CD4-positive, alpha-beta memory T cell (primary cell): ENCODE measurements around the gene HRH4. TPM values are rescaled to one million over a fixed set of nuclear protein-coding genes. Genes with fewer than 3 reads are reported as not detected.

ENCODE experiments used
- CTCF ChIA-PET: fragments of 350-600 bp; sonication (Branson Sonifier 250); formaldehyde crosslinking; loops from one replicate; lab custom pipeline; 2021; ENCODE audit warnings: inconsistent platforms; ENCODE audit not compliant: partially characterized antibody; lab: Charles Lee
- POLR2A ChIA-PET: fragments of 350-600 bp; sonication (Branson Sonifier 250); formaldehyde crosslinking; loops from one replicate; lab custom pipeline; 2021; ENCODE audit not compliant: partially characterized antibody; lab: Charles Lee
- DNase-seq, 5 donors: peaks; one replicate each; pipeline versions ENCODE4 v3.0.0 to v3.0.0-alpha.2; 2020 to 2022; ENCODE audit warnings: mixed read lengths in 1 of 5
- H3K27ac ChIP-seq: one replicate; pipeline ENCODE4 v1.7.0; 2013; ENCODE audit warnings: low read depth, low read length
- H3K27me3 ChIP-seq: 2 replicates; pipeline ENCODE4 v1.7.0; 2013; ENCODE audit warnings: mild to moderate bottlenecking, low read length, moderate library complexity; ENCODE audit not compliant: insufficient read depth
- H3K36me3 ChIP-seq: 2 replicates; pipeline ENCODE4 v1.7.0; 2013; ENCODE audit warnings: mild to moderate bottlenecking, low read length, moderate library complexity; ENCODE audit not compliant: insufficient read depth
- H3K4me1 ChIP-seq: 2 replicates; pipeline ENCODE4 v1.7.0; 2013; ENCODE audit warnings: mild to moderate bottlenecking, low read length, moderate library complexity; ENCODE audit not compliant: insufficient read depth
- H3K4me3 ChIP-seq, 2 donors: one replicate each; pipeline ENCODE4 v1.7.0; 2013; ENCODE audit warnings: low read length in 2 of 2, mild to moderate bottlenecking in 1 of 2
- H3K9me3 ChIP-seq, 2 donors: one replicate each; pipeline ENCODE4 v1.7.0; 2013; ENCODE audit warnings: low read length in 2 of 2, control low read depth in 1 of 2; ENCODE audit not compliant: control insufficient read depth in 1 of 2
- H3K27ac Mint-ChIP-seq, 7 donors: one replicate each; pipeline ENCODE4 v1.8.0; 2020 to 2021; ENCODE audit warnings: mixed read lengths in 7 of 7, mild to moderate bottlenecking in 6 of 7, inconsistent platforms in 3 of 7, moderate library complexity in 3 of 7
- H3K27me3 Mint-ChIP-seq, 2 donors: one replicate each; pipeline ENCODE4 v1.8.0; 2020 to 2021; ENCODE audit warnings: mixed read lengths in 2 of 2
- H3K36me3 Mint-ChIP-seq, 2 donors: one replicate each; pipeline ENCODE4 v1.8.0; 2020 to 2021; ENCODE audit warnings: mixed read lengths in 2 of 2, inconsistent platforms in 1 of 2, mild to moderate bottlenecking in 1 of 2
- H3K4me1 Mint-ChIP-seq, 4 donors: one replicate each; pipeline ENCODE4 v1.8.0; 2020 to 2021; ENCODE audit warnings: mixed read lengths in 4 of 4, mild to moderate bottlenecking in 1 of 4
- H3K4me3 Mint-ChIP-seq, 8 donors: one replicate each; pipeline ENCODE4 v1.8.0; 2020 to 2021; ENCODE audit warnings: mixed read lengths in 8 of 8, mild to moderate bottlenecking in 7 of 8, moderate library complexity in 6 of 8, inconsistent platforms in 3 of 8
- H3K9me3 Mint-ChIP-seq, 8 donors: one replicate each; pipeline ENCODE4 v1.8.0; 2020 to 2021; ENCODE audit warnings: mixed read lengths in 8 of 8, mild to moderate bottlenecking in 5 of 8, inconsistent platforms in 3 of 8, moderate library complexity in 1 of 8
- intact Hi-C: fragments of 100-400 bp; cut with micrococcal nuclease; formaldehyde crosslinking; loops from one replicate; pipeline ENCODE4 v1.15.1; 2023
- polyA plus RNA-seq, 2 donors: library from polyadenylated mRNA; unstranded; fragments of 300-500 nt; fragmentation: Illumina TruSeq; gene quantifications; one replicate each; pipeline ENCODE4 v1.2.3, GENCODE V29; 2021
- total RNA-seq, 2 experiments: library from RNA; stranded (reverse); gene quantifications; one replicate each; pipeline ENCODE4 v1.2.3, GENCODE V29; 2021

Gene HRH4
- total and polyA plus RNA-seq, 4 experiments from 2014 or later: 1.1 to 2.2 (median 1.4) TPM

DNA sequence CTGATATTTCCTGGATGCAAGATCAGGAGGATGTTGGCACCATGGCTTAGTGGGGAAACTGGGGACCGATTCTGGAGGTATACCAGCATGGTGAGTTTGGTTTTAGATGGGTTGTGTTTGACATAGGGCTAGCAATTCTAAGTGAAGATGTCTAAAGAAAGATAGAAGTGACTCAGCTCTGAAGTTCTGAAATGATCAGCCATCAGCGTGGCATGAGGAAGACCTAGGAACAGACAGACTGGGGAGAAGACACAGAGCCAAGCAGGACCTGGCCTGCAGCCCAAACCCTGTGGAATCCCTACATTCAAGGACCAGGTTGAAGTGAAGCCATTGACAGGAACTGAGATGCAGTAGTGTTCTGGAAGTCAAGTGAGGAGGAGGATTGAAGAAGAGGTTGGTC is 39.8 kb downstream of the HRH4 start:
- H3K4me1 Mint-ChIP-seq: no peaks in the 10 kb centered on the region
- Histone ChIP-seq H3K4me3 (no peak overlapping the region), H3K27ac (no peak overlapping the region), H3K36me3 (no peaks in the 10 kb centered on the region), H3K9me3 (no peaks in the 10 kb centered on the region), H3K27me3 (no peaks in the 10 kb centered on the region), H3K4me1 (no peaks in the 10 kb centered on the region)
- POLR2A ChIA-PET: no interaction called here
- intact Hi-C loops: no loop called here
- H3K9me3 Mint-ChIP-seq: no peaks in the 10 kb centered on the region
- CTCF ChIA-PET: interaction anchor here (0.9 to 1.5 kb wide), 2 partner anchors 10 to 12 kb away, joined by 4 to 7 read pairs; no protein-coding TSS in a partner anchor
- peak overlapping the region in 2 of 7 donors; percentile 2 to 14 for H3K27ac Mint-ChIP-seq
- no peak overlapping the region for H3K4me3 Mint-ChIP-seq
- DNase-seq: no peak
- peaks cover 0 to 4% of the 10 kb centered on the region in 2 donors for H3K36me3 Mint-ChIP-seq
- peaks cover 10% of the 10 kb centered on the region in 2 donors for H3K27me3 Mint-ChIP-seq

DNA sequence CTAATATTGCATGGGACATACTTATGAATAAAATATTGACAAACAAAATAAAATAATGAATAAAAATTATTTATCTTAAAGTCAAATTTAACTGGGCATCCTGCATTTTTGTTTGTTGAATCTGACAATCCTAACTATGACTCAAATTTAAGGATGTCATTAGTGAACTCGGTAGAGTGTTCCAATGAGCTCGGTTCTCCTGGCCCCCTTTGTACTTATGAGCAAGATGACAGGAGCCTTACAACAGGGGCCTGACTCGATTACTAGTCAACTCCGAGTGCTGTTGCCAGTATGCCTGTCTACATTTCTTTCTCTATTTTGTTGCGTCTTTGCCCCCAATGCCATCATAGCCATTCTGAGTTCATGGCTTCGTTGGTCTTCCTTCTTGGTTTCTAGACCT is 40.3 kb downstream of the HRH4 start:
- peaks cover 0 to 4% of the 10 kb centered on the region in 2 donors for H3K36me3 Mint-ChIP-seq
- H3K27me3 Mint-ChIP-seq: peaks cover 11 to 12% of the 10 kb centered on the region in 2 donors
- no peaks in the 10 kb centered on the region for H3K4me1 Mint-ChIP-seq
- H3K4me1 ChIP-seq: no peaks in the 10 kb centered on the region
- H3K27me3 ChIP-seq: no peaks in the 10 kb centered on the region
- ChIA-PET CTCF (interaction anchor here (2.9 kb wide), 1 partner anchor 12 kb away, joined by 18 read pairs; no protein-coding TSS in a partner anchor), POLR2A (no interaction called here)
- intact Hi-C loops: no loop called here
- H3K27ac ChIP-seq: no peak overlapping the region
- no peak overlapping the region for H3K4me3 ChIP-seq
- no peak for DNase-seq
- no peak overlapping the region for H3K27ac Mint-ChIP-seq
- no peaks in the 10 kb centered on the region for H3K9me3 ChIP-seq
- no peak overlapping the region for H3K4me3 Mint-ChIP-seq
- H3K9me3 Mint-ChIP-seq: no peaks in the 10 kb centered on the region
- H3K36me3 ChIP-seq: no peaks in the 10 kb centered on the region

DNA sequence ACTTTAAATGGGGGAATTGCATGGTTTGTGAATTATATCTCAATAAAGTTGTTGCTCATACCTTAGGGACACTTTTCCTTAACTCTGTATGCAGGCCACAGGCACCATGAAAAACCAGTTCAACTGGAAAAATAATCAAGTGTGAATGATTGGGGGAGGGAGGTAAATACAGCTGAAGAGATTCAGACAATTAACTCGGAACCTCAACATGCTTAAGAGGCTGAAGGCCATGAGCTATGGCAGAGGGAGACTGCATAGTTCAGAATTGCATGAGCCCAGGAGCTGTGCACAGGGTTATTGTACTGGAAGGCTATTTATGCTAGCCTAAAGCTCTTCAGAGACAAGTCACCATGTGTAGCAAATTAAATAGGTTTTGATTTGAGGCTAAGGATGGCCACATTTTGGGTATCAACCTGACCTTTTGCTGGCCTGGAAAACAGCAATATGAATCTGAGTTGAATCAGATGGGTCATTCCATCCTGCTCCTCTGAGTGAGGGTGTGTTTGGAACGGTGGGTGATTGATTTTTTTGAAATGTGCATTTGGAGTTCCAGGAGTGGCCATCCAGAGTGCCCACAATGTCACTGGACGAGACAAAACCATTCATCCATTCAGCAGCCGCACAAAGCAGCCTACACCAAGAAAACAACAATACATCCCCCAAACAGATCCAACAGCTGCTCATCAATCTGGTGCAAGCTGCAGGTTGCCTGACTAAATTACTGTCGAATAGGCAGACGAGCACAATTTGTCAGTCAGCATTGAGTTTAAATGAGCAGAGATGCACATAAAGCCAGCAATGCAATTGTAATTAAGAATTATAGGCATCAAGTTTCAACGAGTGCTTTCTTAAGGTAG is 42.5 kb downstream of the HRH4 start:
- CTCF ChIA-PET: interaction anchor here (1.0 to 2.9 kb wide), 3 partner anchors 11 to 224 kb away, joined by 3 to 18 read pairs (median 8); no protein-coding TSS in a partner anchor
- no peak for DNase-seq

DNA sequence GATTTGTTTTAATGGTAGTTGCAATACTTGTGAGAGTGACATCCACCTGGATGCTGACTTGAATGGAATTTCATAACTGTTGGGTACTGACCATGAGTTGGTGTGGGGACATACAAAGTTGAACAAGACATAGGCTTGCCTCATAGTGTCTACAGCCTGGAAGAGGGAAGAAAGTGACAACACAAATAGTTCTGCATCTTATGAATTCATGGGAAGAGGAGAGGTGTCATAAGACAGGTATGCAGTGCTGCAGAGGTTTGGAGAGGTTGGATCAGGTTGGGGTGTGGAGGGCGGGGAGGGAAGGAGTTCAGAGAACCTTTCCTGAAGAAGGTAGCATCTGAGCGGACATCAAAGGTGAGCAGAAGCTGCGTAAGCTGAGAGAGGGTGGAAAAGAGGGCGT is 44.0 kb downstream of the HRH4 start:
- H3K27ac ChIP-seq: no peak overlapping the region
- no peak for DNase-seq
- H3K27me3 Mint-ChIP-seq: peaks cover 8 to 11% of the 10 kb centered on the region in 2 donors
- peaks cover 0 to 4% of the 10 kb centered on the region in 2 donors for H3K36me3 Mint-ChIP-seq
- no peaks in the 10 kb centered on the region for H3K9me3 ChIP-seq
- no peak overlapping the region for H3K4me3 ChIP-seq
- H3K9me3 Mint-ChIP-seq: no peaks in the 10 kb centered on the region
- H3K4me3 Mint-ChIP-seq: no peak overlapping the region
- H3K4me1 ChIP-seq: no peaks in the 10 kb centered on the region
- no peaks in the 10 kb centered on the region for H3K36me3 ChIP-seq
- H3K27me3 ChIP-seq: no peaks in the 10 kb centered on the region
- ChIA-PET CTCF (interaction anchor here (1.0 to 3.7 kb wide), 4 partner anchors 10 to 136 kb away, joined by 3 to 9 read pairs (median 6); no protein-coding TSS in a partner anchor), POLR2A (no interaction called here)
- intact Hi-C loops: no loop called here
- no peak overlapping the region for H3K27ac Mint-ChIP-seq
- H3K4me1 Mint-ChIP-seq: no peaks in the 10 kb centered on the region

More for the DNA sequence above, 42.5 kb downstream of the HRH4 start:
- Histone ChIP-seq H3K27me3 (no peaks in the 10 kb centered on the region), H3K4me3 (no peak overlapping the region), H3K4me1 (no peaks in the 10 kb centered on the region), H3K27ac (no peak overlapping the region), H3K9me3 (no peaks in the 10 kb centered on the region), H3K36me3 (no peaks in the 10 kb centered on the region)
- Mint-ChIP-seq H3K9me3 (no peaks in the 10 kb centered on the region), H3K27me3 (peaks cover 8 to 15% of the 10 kb centered on the region in 2 donors), H3K36me3 (peaks cover 0 to 4% of the 10 kb centered on the region in 2 donors), H3K4me3 (no peak overlapping the region), H3K27ac (no peak overlapping the region), H3K4me1 (no peaks in the 10 kb centered on the region)
- POLR2A ChIA-PET: no interaction called here
- intact Hi-C loops: no loop called here

DNA sequence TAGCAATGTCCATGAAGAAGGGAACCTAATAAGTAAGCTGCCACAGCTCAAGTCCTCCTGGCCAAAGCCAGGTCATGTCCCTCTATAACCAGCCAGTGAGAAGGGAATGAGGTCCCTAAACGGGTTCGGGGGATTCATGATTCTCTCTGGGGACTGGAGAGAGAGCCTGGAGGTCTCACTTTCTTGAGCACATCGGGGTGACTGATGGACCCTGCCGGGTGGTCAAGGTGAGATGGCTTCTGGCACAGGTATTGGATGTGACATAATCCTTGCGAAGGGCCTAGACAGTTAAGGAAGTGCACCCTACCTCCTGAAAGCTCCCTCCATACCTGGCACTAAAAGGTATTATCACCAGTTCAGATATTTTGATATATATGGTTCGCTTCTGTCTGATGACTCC is 45.7 kb downstream of the HRH4 start:
- DNase-seq: no peak
- no peak overlapping the region for H3K27ac ChIP-seq
- Mint-ChIP-seq H3K4me1 (no peaks in the 10 kb centered on the region), H3K27ac (no peak overlapping the region), H3K9me3 (no peaks in the 10 kb centered on the region), H3K4me3 (no peak overlapping the region), H3K36me3 (peaks cover 0 to 1% of the 10 kb centered on the region in 2 donors), H3K27me3 (peaks cover 4 to 9% of the 10 kb centered on the region in 2 donors)
- no peaks in the 10 kb centered on the region for H3K27me3 ChIP-seq
- no peak overlapping the region for H3K4me3 ChIP-seq
- H3K36me3 ChIP-seq: no peaks in the 10 kb centered on the region
- H3K4me1 ChIP-seq: no peaks in the 10 kb centered on the region
- ChIA-PET POLR2A (no interaction called here), CTCF (interaction anchor here (3.7 kb wide), 1 partner anchor 18 kb away, joined by 9 read pairs; no protein-coding TSS in a partner anchor)
- intact Hi-C loops: no loop called here
- H3K9me3 ChIP-seq: no peaks in the 10 kb centered on the region

DNA sequence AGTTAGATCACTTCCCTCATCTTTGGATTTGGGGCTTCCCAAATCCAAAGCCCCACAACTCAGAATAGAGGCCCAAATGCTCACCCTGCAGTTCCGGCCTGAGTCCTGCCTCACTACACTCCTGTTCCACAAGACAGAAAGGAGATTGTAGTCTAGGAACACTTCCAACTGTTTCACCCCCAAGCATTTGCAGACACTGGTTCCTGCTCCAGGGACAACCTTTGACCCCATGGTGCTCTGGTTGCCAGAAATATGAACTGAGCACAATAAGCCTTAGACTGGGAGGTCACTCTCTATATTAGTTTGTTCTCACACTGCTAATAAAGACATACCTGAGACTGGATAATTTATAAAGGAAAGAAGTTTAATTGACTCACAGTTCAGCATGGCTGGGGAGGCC is 49.0 kb downstream of the HRH4 start:
- H3K4me1 ChIP-seq: no peaks in the 10 kb centered on the region
- CTCF ChIA-PET: no interaction called here
- Mint-ChIP-seq H3K27ac (no peak overlapping the region), H3K4me3 (no peak overlapping the region), H3K9me3 (peaks cover 0 to 4% (median 0%) of the 10 kb centered on the region in 8 donors), H3K36me3 (no peaks in the 10 kb centered on the region), H3K27me3 (peaks cover 4 to 6% of the 10 kb centered on the region in 2 donors), H3K4me1 (no peaks in the 10 kb centered on the region)
- H3K4me3 ChIP-seq: no peak overlapping the region
- DNase-seq: no peak
- no peak overlapping the region for H3K27ac ChIP-seq
- intact Hi-C loops: no loop called here
- H3K9me3 ChIP-seq: no peaks in the 10 kb centered on the region
- H3K36me3 ChIP-seq: no peaks in the 10 kb centered on the region
- POLR2A ChIA-PET: no interaction called here
- no peaks in the 10 kb centered on the region for H3K27me3 ChIP-seq

DNA sequence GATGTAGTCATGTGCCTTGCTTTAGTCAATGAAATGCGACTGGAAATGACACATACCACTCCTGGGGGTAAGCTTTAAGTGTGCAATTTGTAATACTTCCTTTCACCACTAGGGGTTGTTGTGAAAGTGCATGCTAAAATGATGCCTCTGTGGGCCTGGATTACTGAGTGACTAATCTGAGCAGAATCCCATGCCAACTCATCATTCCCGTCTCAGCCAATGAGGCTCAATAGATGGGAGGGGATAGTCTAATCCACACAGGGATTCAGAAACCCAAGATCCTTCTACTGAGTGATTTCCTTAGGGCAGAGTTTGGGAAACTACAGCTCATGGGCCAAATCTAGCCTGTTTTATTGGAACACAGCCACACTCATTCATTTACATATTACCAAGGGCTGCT is 54.0 kb downstream of the HRH4 start:
- Histone ChIP-seq H3K36me3 (no peaks in the 10 kb centered on the region), H3K4me1 (no peaks in the 10 kb centered on the region), H3K27me3 (no peaks in the 10 kb centered on the region), H3K9me3 (no peaks in the 10 kb centered on the region), H3K4me3 (no peak overlapping the region), H3K27ac (no peak overlapping the region)
- no peak overlapping the region for H3K4me3 Mint-ChIP-seq
- DNase-seq: peak in 4 of 5 donors; percentile 4 to 18 (median 10)
- intact Hi-C loops: no loop called here
- no peaks in the 10 kb centered on the region for H3K4me1 Mint-ChIP-seq
- H3K27me3 Mint-ChIP-seq: no peaks in the 10 kb centered on the region
- H3K27ac Mint-ChIP-seq: no peak overlapping the region
- CTCF ChIA-PET: interaction anchor here (0.9 to 3.1 kb wide), 10 partner anchors 10 to 213 kb away, joined by 4 to 16 read pairs (median 5); no protein-coding TSS in a partner anchor
- POLR2A ChIA-PET: no interaction called here
- H3K36me3 Mint-ChIP-seq: no peaks in the 10 kb centered on the region
- H3K9me3 Mint-ChIP-seq: peaks cover 0 to 4% (median 0%) of the 10 kb centered on the region in 8 donors
